ENCODE data around the gene SSC4D.

DNA sequence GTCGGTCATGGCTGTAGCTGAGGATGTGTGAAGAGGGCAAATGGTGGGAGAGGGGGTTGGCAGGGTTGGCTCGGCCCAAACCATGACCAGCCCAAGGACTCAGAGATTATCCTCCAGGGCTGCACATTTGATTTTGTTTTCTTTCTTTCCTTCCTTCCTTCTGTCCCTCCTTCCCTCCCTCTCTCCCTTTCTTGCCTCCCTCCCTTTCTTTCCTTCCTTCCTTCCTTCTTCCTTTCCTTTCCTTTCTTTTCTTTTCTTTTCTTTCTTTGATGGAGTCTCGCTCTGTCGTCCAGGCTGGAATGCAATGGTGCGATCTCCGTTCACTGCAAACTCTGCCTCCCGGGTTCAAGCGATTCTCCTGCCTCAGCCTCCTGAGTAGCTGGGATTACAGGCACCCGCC, 3.8 kb downstream of the SSC4D start:
- TF ChIP-seq POLR2AphosphoS5 (IDR thresholded peaks at IDR 0.05) (no peak), POLR2A (IDR thresholded peaks at IDR 0.05) (no peak)
